ENCODE measurements around the gene PPP1R3F.

- TF ChIP-seq BHLHE40 (IDR thresholded peaks at IDR 0.05; ENCODE audit: borderline replicate concordance) = no peak
- no peak for TF ChIP-seq HDGF (IDR thresholded peaks at IDR 0.05; ENCODE audit: borderline replicate concordance)
Measured at GRCh38 chrX:49269767-49270248, at the start of gene PPP1R3F.
